ENCODE data around the gene RAD50. TPM values are rescaled to one million over a fixed set of nuclear protein-coding genes. Genes with fewer than 3 reads are reported as not detected.

RAD50 gene
- total and polyA plus RNA-seq, 10 of the 15 experiments (the other 5 are each of a cell fraction or from before 2014, with no cell fraction given): 12.8 to 68.6 (median 47.0) TPM

GRCh38 chr5:132559383-132560060, 2.7 kb downstream of the RAD50 start:
- intact Hi-C loops (cut with micrococcal nuclease; ENCODE audit: unreplicated experiment): no loop called here
- WGBS (ENCODE audit: insufficient coverage, insufficient replicate concordance, low lambda C conversion rate, missing lambda C conversion rate): 50% methylated on average over 2 of the region's 2 CpGs
- Histone ChIP-seq H3K27me3 (replicated peaks in 1 of 2; ENCODE audit: control insufficient read depth in 2 of 2, insufficient read depth in 2 of 2, low read length in 1 of 2) (no peaks in the 10 kb centered on the region), H2AFZ (ENCODE audit: control insufficient read depth, low read depth, low read length) (no peak overlapping the region), H3K79me2 (ENCODE audit: control insufficient read depth, insufficient read depth, low read length) (peaks cover 49% of the 10 kb centered on the region), H3K9me3 (replicated peaks; ENCODE audit: control insufficient read depth, insufficient read depth, low read length) (peaks cover 17% of the 10 kb centered on the region), H4K20me1 (ENCODE audit: control insufficient read depth, insufficient read depth) (no peaks in the 10 kb centered on the region), H3K4me1 (ENCODE audit: control insufficient read depth, insufficient read depth, low read length) (no peaks in the 10 kb centered on the region; the same call in 1 of the 2 replicates), H3K4me3 (no peak overlapping the region), H3K9ac (ENCODE audit: control insufficient read depth, insufficient read depth, low read length) (no peak overlapping the region), H3K36me3 (ENCODE audit: control insufficient read depth in 2 of 2, insufficient read depth in 2 of 2, low read length in 1 of 2) (peaks cover 2 to 17% of the 10 kb centered on the region in 2 experiments), H3K4me2 (ENCODE audit: control insufficient read depth, insufficient read depth) (no peak overlapping the region; the same call in 1 of the 2 replicates), H3K27ac (ENCODE audit: control insufficient read depth, insufficient read depth) (no peak overlapping the region)
- CTCF ChIA-PET: interaction anchor here (0.7 to 3.7 kb wide), 3 partner anchors 33 to 260 kb away, joined by 3 to 18 read pairs (median 5); no protein-coding TSS in a partner anchor
- BruUV-seq (replicated peaks): no TSS peak
- SMC1A ChIA-PET (ENCODE audit: uncharacterized antibody, unreplicated experiment): interaction anchor here (1.1 to 1.2 kb wide), 2 partner anchors 53 to 102 kb away, joined by 3 to 4 read pairs; no protein-coding TSS in a partner anchor
- TF ChIP-seq LARP7 (IDR thresholded peaks at IDR 0.05): no peak
- no peak for TF ChIP-seq EED (IDR thresholded peaks at IDR 0.05; ENCODE audit: low read depth)
- TF ChIP-seq TCF3 (IDR thresholded peaks at IDR 0.05; ENCODE audit: borderline replicate concordance, insufficient read depth, low read depth, low read length): no peak
- no peak for TF ChIP-seq ZBTB33 (IDR thresholded peaks at IDR 0.05)
- RAD21 ChIA-PET (ENCODE audit: unreplicated experiment): interaction anchor here (0.6 kb wide), 1 partner anchor 261 kb away, joined by 3 read pairs; no protein-coding TSS in a partner anchor
- in situ Hi-C loops (cut with MboI): no loop called here
- no peak for FAIRE-seq
- ATAC-seq: no peak
- no peak for DNase-seq (ENCODE audit: low read depth, low spot score)
- POLR2A ChIA-PET: interaction anchor here (1.0 kb wide), 1 partner anchor 178 kb away, joined by 3 read pairs; the partner anchor contains the start of gene KIF3A

Measured in GM12878 (cell line).